Measurements from ENCODE around the gene MTUS2.

MTUS2 gene

GRCh38 chr13:29494520-29494919, 674.4 kb downstream of the MTUS2 start:
- no peak for DNase-seq

- no peak for DNase-seq
Observed at GRCh38 chr13:29496241-29496712, 676.1 kb downstream of the MTUS2 start.

- no peak for DNase-seq
Observed at GRCh38 chr13:29497137-29497654, 677.1 kb downstream of the MTUS2 start.

- DNase-seq: no peak
Observed at GRCh38 chr13:29498426-29499040, 678.4 kb downstream of the MTUS2 start.

GRCh38 chr13:29499506-29500165, 679.5 kb downstream of the MTUS2 start:
- DNase-seq: no peak

GRCh38 chr13:29500386-29500785, 680.2 kb downstream of the MTUS2 start:
- no peak for DNase-seq

- DNase-seq: no peak
Observed at GRCh38 chr13:29501674-29502073, 681.5 kb downstream of the MTUS2 start.

- no peak for DNase-seq
Observed at GRCh38 chr13:29502391-29503008, 682.4 kb downstream of the MTUS2 start.

GRCh38 chr13:29503041-29503837, 683.1 kb downstream of the MTUS2 start:
- DNase-seq: no peak

GRCh38 chr13:29504691-29505090, 684.6 kb downstream of the MTUS2 start:
- DNase-seq: no peak

GRCh38 chr13:29505511-29505910, 685.4 kb downstream of the MTUS2 start:
- no peak for DNase-seq

GRCh38 chr13:29505950-29506349, 685.8 kb downstream of the MTUS2 start:
- no peak for DNase-seq

GRCh38 chr13:29507356-29507755, 687.2 kb downstream of the MTUS2 start:
- no peak for DNase-seq

- peak; percentile 88 for DNase-seq
Observed at GRCh38 chr13:29508130-29508875, 688.2 kb downstream of the MTUS2 start.

- DNase-seq: no peak
Observed at GRCh38 chr13:29508876-29509252, 688.7 kb downstream of the MTUS2 start.

- no peak for DNase-seq
Observed at GRCh38 chr13:29509999-29510589, 690.0 kb downstream of the MTUS2 start.

- no peak for DNase-seq
Observed at GRCh38 chr13:29510651-29511084, 690.5 kb downstream of the MTUS2 start.

- no peak for DNase-seq
Observed at GRCh38 chr13:29511106-29511796, 691.1 kb downstream of the MTUS2 start.

GRCh38 chr13:29511980-29512379, 691.8 kb downstream of the MTUS2 start:
- no peak for DNase-seq

- no peak for DNase-seq
Observed at GRCh38 chr13:29513002-29513980, 693.2 kb downstream of the MTUS2 start.
